NCI-H1092 treated with DMSO at 0.1 percent for 48 hours (cell line): ENCODE data around the gene CLEC18B.
"Not testable (repeated sequence)": the region's sequence is repeated elsewhere in the genome, so short reads cannot be mapped to it uniquely, and the experiment has no call there.

Source experiments
- DNase-seq: peaks from one replicate; lab custom pipeline; 2025; lab: John Stamatoyannopoulos, UW

Gene CLEC18B

GRCh38 chr16:74420612-74421481, at the start of gene CLEC18B:
TSS of gene CLEC18B (minus strand) at chr16:74421478. CDS start at chr16:74421270, 208 bp downstream.
- not testable (repeated sequence) for DNase-seq

GRCh38 chr16:74469946-74470478, 48.7 kb upstream of the CLEC18B start:
- DNase-seq, result no peak

- no peak for DNase-seq
Measured at GRCh38 chr16:74468807-74469525, 47.7 kb upstream of the CLEC18B start.

GRCh38 chr16:74466872-74467271, 45.6 kb upstream of the CLEC18B start:
- DNase-seq, result no peak

- DNase-seq, result no peak
Measured at GRCh38 chr16:74465851-74466685, 44.8 kb upstream of the CLEC18B start.

GRCh38 chr16:74465281-74465680, 44.0 kb upstream of the CLEC18B start:
- no peak for DNase-seq

GRCh38 chr16:74463888-74464287, 42.6 kb upstream of the CLEC18B start:
- DNase-seq, result no peak

- no peak for DNase-seq
Measured at GRCh38 chr16:74462361-74462760, 41.1 kb upstream of the CLEC18B start.

- DNase-seq, result no peak
Measured at GRCh38 chr16:74461826-74462225, 40.5 kb upstream of the CLEC18B start.

- DNase-seq, result no peak
Measured at GRCh38 chr16:74460542-74460941, 39.3 kb upstream of the CLEC18B start.

- DNase-seq, result no peak
Measured at GRCh38 chr16:74456290-74456625, 35.0 kb upstream of the CLEC18B start.

- DNase-seq, result no peak
Measured at GRCh38 chr16:74455619-74456289, 34.5 kb upstream of the CLEC18B start.

GRCh38 chr16:74455213-74455612, 33.9 kb upstream of the CLEC18B start:
- no peak for DNase-seq

GRCh38 chr16:74451951-74452758, 30.9 kb upstream of the CLEC18B start:
- no peak for DNase-seq

- DNase-seq, result no peak
Measured at GRCh38 chr16:74450967-74451760, 29.9 kb upstream of the CLEC18B start.

GRCh38 chr16:74450236-74450635, 29.0 kb upstream of the CLEC18B start:
- no peak for DNase-seq

GRCh38 chr16:74449470-74449869, 28.2 kb upstream of the CLEC18B start:
- DNase-seq, result no peak

GRCh38 chr16:74448990-74449389, 27.7 kb upstream of the CLEC18B start:
- DNase-seq, result no peak

GRCh38 chr16:74447578-74447977, 26.3 kb upstream of the CLEC18B start:
- no peak for DNase-seq

GRCh38 chr16:74446866-74447265, 25.6 kb upstream of the CLEC18B start:
- no peak for DNase-seq
